Lower leg skin (tissue), 3 donors: ENCODE measurements around the gene DNAI2.

ENCODE experiments used
- CTCF ChIP-seq, 3 donors: fragments of 450-650 bp; IDR thresholded peaks; one replicate each; pipeline ENCODE4 v1.5.1; 2016; ENCODE audit warnings: antibody characterized with exemption in 3 of 3, mild to moderate bottlenecking in 3 of 3, moderate library complexity in 2 of 3
- POLR2A ChIP-seq, 2 donors: fragments of 450-650 bp; IDR thresholded peaks; one replicate each; pipeline ENCODE4 v1.6.1; 2016 to 2017; ENCODE audit warnings: antibody characterized with exemption in 2 of 2, mild to moderate bottlenecking in 1 of 2, moderate library complexity in 1 of 2

- TF ChIP-seq CTCF (IDR thresholded peaks at IDR 0.05) (no peak), POLR2A (IDR thresholded peaks at IDR 0.05) (no peak)
These were observed 15.7 kb downstream of the DNAI2 start for GRCh38 chr17:74289688-74290087.
